ENCODE measurements around the gene GEMIN4.

Gene GEMIN4

GRCh38 chr17:742147-742793 is 9.8 kb downstream of the GEMIN4 start:
- no peak for DNase-seq (ENCODE audit: low read depth in 2 of 2)

GRCh38 chr17:740240-741017 is 11.6 kb downstream of the GEMIN4 start:
- DNase-seq (ENCODE audit: low read depth in 2 of 2): peak in 1 of 2 experiments; percentile 34

DNA sequence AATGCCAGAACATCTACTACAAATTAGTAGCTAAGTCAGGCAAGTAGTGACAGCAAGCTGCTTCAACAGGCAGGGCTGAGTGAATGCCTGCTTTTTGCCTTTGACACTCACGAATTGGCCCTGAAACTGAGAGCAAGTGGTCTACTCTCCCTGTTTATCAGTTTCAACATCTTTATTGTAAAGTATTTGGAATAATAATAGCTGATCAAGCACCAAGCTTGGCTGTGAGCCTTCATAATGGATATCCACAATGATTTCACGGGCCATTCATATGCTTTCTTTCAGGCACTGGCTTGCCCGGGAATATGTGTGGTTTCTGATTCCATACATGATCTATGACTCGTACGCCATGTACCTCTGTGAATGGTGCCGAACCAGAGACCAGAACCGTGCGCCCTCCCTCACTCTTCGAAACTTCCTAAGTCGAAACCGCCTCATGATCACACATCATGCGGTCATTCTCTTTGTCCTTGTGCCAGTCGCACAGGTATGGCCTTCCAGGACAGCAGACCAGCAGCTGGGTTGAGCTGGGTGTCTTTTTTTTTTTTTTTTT is 14.4 kb downstream of the GEMIN4 start:
- no peak for DNase-seq (ENCODE audit: low read depth in 2 of 2)

DNA sequence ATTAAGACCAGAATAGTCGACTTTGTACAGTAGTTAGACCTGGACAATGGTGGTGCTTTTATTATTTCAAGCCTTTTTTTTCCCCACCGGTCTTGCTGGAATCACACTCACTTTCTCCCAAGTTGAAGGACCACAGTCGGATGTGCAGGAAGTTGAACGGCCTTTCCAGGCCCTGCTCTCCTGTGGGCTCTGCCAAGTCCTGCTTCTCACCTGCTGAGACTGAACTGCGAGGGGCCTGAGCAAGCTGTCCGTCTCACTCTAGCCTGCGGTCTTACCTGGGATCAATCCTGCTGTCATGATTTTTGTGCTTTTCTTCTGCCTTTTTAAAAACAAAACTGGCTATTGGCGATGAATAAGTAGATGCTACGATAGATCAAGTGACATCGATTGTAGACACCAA is 18.3 kb downstream of the GEMIN4 start:
- no peak for DNase-seq (ENCODE audit: low read depth in 2 of 2)

GRCh38 chr17:732902-733720 is 19.0 kb downstream of the GEMIN4 start:
- DNase-seq (ENCODE audit: low read depth in 2 of 2): peak in 1 of 2 experiments; percentile 46

GRCh38 chr17:732067-732901 is 19.8 kb downstream of the GEMIN4 start, which contains the start of gene TLCD3A:
TSS of gene TLCD3A (plus strand) at chr17:732596. CDS start at chr17:732648, 52 bp downstream.
- peak in 1 of 2 experiments; percentile 49 for DNase-seq (ENCODE audit: low read depth in 2 of 2)

- DNase-seq (ENCODE audit: low read depth in 2 of 2): no peak
Observed at GRCh38 chr17:731644-732066, 20.4 kb downstream of the GEMIN4 start.

- no peak for DNase-seq (ENCODE audit: low read depth in 2 of 2)
Observed at GRCh38 chr17:728911-729310, 23.2 kb downstream of the GEMIN4 start.

DNA sequence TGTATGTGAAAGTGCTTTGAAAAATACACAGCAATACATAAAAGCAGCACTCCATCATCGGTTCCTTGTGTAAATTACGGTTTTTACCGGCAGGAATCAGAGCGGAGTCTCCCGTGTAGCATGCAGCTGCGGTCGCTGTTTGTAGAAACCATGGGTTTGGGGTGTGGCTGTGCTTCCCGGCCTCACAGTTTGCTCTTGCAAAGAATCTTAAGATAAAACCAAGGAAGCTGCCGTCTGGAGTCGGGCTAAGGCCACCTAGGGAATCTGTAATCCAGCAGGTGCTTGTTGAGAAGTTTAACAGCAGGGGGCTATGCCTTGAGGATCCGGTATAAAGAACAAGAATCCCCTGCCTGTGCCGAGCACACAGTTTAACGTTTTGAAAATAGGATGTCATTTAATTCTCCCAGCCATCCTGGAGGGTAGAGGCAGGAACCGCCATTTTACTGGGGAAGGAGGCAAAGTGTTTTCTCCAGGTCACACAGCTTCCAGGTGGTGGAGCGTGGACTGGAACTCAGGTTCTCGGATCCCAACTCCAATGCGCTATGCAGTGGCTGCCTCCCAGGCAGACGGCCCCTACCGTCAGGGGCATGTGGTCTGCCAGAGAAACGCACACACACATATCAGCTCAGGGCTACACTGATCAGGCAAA is 25.7 kb downstream of the GEMIN4 start:
- no peak for DNase-seq (ENCODE audit: low read depth in 2 of 2)

- DNase-seq (ENCODE audit: low read depth in 2 of 2): no peak
Observed at GRCh38 chr17:725746-726145, 26.3 kb downstream of the GEMIN4 start.

DNA sequence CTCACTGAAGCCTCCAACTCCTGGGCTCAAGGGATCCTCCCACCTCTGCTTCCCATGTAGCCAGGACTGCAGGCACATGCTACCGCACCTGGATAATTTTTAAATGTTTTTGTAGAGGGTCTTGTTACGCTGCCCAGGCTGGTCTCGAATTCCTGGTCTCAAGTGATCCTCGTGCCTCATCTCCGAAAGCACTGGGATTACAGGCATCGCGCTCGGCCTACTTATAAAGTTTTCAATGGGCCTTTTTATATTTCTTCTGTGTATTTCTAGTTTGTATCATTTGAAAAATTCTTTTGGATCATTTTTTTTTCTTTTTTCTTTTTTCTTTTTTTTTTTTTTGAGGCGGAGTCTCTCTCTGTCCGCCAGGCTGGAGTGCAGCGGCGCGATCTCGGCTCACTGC is 27.0 kb downstream of the GEMIN4 start:
- no peak for DNase-seq (ENCODE audit: low read depth in 2 of 2)

- no peak for DNase-seq (ENCODE audit: low read depth in 2 of 2)
Observed at GRCh38 chr17:721540-721937, 30.5 kb downstream of the GEMIN4 start.

DNA sequence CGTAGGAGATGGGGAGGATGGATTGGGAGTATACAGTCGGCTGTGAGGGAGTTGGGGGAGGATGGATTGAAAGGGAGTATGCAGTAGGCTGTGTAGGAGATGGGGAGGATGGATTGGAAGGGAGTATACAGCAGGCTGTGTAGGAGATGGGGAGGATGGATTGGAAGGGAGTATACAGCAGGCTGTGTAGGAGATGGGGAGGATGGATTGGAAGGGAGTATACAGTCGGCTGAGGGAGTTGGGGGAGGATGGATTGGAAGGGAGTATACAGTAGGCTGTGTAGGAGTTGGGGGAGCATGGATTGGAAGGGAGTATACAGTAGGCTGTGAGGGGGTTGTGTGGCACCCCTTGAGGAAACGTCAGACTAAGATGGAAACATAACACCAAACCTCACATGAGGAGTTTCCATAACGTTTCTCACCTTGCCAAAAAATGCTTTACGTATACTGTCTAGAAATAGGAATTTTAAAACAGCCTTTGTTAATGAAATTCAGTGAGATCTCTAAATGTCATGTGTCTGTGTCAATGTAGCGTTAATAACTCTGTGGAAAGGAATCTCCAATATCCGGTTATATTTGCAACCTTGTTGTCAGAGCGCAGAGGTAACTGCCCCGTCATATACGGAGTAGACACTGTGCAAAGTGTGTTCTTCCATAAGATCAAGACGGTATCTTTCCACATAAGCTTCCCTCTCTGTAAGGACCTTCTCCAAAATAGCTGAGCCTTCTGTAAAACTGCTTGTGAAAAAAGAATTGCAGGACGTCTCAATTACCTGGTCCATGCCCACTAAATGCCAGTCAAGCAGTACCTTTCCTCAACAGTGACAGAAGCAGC is 31.1 kb downstream of the GEMIN4 start:
- no peak for DNase-seq (ENCODE audit: low read depth in 2 of 2)

DNA sequence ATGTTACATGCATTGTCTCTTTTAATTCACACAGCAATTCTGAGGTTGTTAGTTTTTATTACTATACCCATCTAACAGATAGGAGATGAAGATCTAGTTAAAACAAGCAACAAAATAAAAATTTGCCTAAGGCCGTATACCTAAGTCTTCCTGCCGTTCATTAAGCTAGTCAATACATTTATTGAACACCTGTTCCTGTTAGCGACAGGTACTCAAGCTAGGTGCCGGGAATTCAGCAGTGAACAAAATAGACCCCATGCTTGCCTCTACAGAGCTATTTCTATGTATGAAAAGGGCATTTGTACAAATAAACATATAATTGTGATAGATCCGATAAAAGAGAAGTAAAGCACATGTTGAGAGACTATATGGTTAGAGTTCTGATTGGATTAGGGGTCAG is 34.0 kb downstream of the GEMIN4 start:
- DNase-seq (ENCODE audit: low read depth in 2 of 2): no peak

GRCh38 chr17:708132-708531 is 43.9 kb downstream of the GEMIN4 start:
- no peak for DNase-seq (ENCODE audit: low read depth in 2 of 2)

DNA sequence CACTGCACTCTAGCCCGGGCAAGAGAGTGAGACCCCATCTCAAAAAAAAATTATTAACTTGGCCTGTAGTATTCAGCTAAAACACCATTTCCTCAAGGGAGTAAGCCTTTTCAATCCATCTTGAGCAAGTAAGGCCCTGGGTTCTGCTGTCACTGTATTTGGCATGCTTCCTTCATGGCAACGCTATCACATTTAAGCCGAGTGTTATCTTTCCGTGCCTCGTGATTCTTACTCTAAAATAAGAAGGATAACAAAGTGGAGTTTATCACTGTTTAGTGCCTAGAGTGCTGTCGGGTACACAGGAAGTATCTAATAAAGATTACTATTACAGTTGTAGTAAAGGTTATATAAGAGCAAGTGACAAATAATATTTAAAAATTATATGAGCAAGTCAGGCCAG is 46.2 kb downstream of the GEMIN4 start:
- DNase-seq (ENCODE audit: low read depth in 2 of 2): no peak

GRCh38 chr17:705011-705410 is 47.1 kb downstream of the GEMIN4 start:
- DNase-seq (ENCODE audit: low read depth in 2 of 2): no peak

GRCh38 chr17:704111-704864 is 47.8 kb downstream of the GEMIN4 start:
- no peak for DNase-seq (ENCODE audit: low read depth in 2 of 2)

Measured in stimulated activated CD4-positive, alpha-beta T cell treated with anti-CD3 and anti-CD28 coated beads, Interleukin-12 subunit alpha, Interleukin-12 subunit beta, amount 100 ng/mL, for 24 hours (primary cell).